Chondrocyte (in vitro differentiated cells): ENCODE measurements around the gene FREY1. TPM values are rescaled to one million over a fixed set of nuclear protein-coding genes. Genes with fewer than 3 reads are reported as not detected.

Experiments
- DNase-seq: peaks from one replicate; pipeline ENCODE4 v3.0.0; 2021; ENCODE audit warnings: mixed read lengths, low spot score
- H3K27ac Mint-ChIP-seq: one replicate; pipeline ENCODE4 v1.8.0; 2021; ENCODE audit warnings: mild to moderate bottlenecking, moderate library complexity, mixed read lengths; ENCODE audit not compliant: unreplicated experiment
- H3K27me3 Mint-ChIP-seq: 2 replicates; pipeline ENCODE4 v1.8.0; 2021; ENCODE audit warnings: low read depth, mixed read lengths
- H3K36me3 Mint-ChIP-seq: 2 replicates; pipeline ENCODE4 v1.8.0; 2021; ENCODE audit warnings: low read depth, mixed read lengths
- H3K4me1 Mint-ChIP-seq: 2 replicates; pipeline ENCODE4 v1.8.0; 2021; ENCODE audit warnings: low read depth, mild to moderate bottlenecking, mixed read lengths
- H3K4me3 Mint-ChIP-seq: one replicate; pipeline ENCODE4 v1.8.0; 2021; ENCODE audit warnings: mild to moderate bottlenecking, moderate library complexity, mixed read lengths; ENCODE audit not compliant: unreplicated experiment
- H3K9me3 Mint-ChIP-seq: 2 replicates; pipeline ENCODE4 v1.8.0; 2021; ENCODE audit warnings: low read depth, mixed read lengths
- CTCF ChIP-seq: fragments of 200-600 bp; sonication (generic); IDR thresholded peaks from 2 replicates; pipeline ENCODE4 v1.5.0; 2021; ENCODE audit warnings: antibody characterized with exemption, mild to moderate bottlenecking, moderate library complexity
- total RNA-seq: library from RNA; stranded (reverse); gene quantifications from 3 replicates; pipeline ENCODE4 v1.2.1, GENCODE V29; 2021

FREY1 gene
- total RNA-seq, 1 donor from 2014 or later, result 0.80 TPM

DNA sequence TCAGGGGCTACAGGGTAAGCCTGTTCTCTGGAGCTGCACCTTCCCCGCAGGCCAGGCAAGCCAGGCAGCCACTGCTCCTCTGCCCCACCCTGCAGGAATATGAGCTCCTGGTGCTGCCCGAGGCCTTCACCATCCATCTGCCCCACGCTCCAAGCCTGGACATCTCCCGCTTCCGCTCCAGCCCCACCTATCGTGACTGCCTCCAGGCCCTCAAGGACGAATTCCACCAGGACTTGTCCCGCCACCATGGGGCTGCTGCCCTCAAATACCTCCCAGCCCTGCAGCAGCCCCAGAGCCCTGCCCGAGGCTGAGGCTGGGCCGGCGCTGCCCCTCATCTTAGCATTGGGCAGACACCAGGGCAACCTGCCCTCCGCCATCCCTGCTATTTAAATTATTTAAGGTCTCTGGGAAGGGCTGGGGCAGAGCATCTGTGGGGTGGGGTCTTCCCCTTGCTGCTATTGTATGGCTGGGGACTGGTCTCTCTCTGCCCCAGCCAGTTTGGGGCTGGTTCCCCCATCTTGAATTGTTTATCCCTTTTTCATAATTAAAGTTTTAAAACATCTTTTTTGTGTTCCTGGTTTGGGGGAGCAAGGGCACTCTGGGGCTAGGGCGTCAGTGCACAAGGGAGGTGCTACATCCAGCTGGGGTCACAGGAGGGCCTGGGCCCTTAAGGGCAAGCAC lies 21.6 kb upstream of the FREY1 start:
- DNase-seq, result no peak
- TF ChIP-seq CTCF, result no peak
- peaks cover 18% of the 10 kb centered on the region for H3K27me3 Mint-ChIP-seq
- H3K9me3 Mint-ChIP-seq, result no peaks in the 10 kb centered on the region
- H3K36me3 Mint-ChIP-seq, result peaks cover 15% of the 10 kb centered on the region
- peaks cover 6% of the 10 kb centered on the region for H3K4me1 Mint-ChIP-seq
- no peak overlapping the region for H3K27ac Mint-ChIP-seq
- no peak overlapping the region for H3K4me3 Mint-ChIP-seq

DNA sequence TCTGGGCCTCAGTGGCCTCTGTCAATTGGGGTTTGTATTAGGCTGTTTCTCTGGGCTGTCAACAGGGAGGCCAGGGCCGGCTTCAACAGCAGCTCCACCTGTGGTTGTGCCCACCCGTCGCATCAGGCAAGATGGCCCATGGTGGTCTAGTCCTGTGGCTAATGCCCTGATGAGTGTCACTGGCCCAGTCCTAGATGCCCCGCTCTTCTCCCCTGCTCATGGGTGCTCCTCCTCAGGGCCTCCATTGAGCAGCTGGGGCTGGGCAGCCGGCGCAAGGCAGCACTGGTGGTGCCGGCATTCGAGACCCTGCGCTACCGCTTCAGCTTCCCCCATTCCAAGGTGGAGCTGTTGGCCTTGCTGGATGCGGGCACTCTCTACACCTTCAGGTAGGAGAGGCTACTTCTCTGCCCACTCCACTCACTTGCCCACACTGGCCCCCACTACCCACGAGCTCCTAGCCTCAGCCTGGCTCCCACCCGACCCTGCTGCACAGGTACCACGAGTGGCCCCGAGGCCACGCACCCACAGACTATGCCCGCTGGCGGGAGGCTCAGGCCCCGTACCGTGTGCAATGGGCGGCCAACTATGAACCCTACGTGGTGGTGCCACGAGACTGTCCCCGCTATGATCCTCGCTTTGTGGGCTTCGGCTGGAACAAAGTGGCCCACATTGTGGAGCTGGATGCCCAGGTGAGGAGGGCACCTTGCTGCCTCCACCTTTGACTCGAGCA lies 20.8 kb upstream of the FREY1 start:
- H3K4me1 Mint-ChIP-seq, result peaks cover 10% of the 10 kb centered on the region
- no peak overlapping the region for H3K27ac Mint-ChIP-seq
- DNase-seq, result no peak
- peaks cover 13% of the 10 kb centered on the region for H3K36me3 Mint-ChIP-seq
- peaks cover 23% of the 10 kb centered on the region for H3K27me3 Mint-ChIP-seq
- H3K9me3 Mint-ChIP-seq, result no peaks in the 10 kb centered on the region
- H3K4me3 Mint-ChIP-seq, result no peak overlapping the region
- TF ChIP-seq CTCF, result no peak

- H3K4me3 Mint-ChIP-seq, result no peak overlapping the region
- peaks cover 23% of the 10 kb centered on the region for H3K27me3 Mint-ChIP-seq
- H3K27ac Mint-ChIP-seq, result no peak overlapping the region
- DNase-seq, result no peak
- H3K4me1 Mint-ChIP-seq, result peaks cover 10% of the 10 kb centered on the region
- H3K36me3 Mint-ChIP-seq, result peaks cover 13% of the 10 kb centered on the region
- H3K9me3 Mint-ChIP-seq, result no peaks in the 10 kb centered on the region
- TF ChIP-seq CTCF, result no peak
Measured at GRCh38 chr11:45927332-45927683, 20.2 kb upstream of the FREY1 start.

DNA sequence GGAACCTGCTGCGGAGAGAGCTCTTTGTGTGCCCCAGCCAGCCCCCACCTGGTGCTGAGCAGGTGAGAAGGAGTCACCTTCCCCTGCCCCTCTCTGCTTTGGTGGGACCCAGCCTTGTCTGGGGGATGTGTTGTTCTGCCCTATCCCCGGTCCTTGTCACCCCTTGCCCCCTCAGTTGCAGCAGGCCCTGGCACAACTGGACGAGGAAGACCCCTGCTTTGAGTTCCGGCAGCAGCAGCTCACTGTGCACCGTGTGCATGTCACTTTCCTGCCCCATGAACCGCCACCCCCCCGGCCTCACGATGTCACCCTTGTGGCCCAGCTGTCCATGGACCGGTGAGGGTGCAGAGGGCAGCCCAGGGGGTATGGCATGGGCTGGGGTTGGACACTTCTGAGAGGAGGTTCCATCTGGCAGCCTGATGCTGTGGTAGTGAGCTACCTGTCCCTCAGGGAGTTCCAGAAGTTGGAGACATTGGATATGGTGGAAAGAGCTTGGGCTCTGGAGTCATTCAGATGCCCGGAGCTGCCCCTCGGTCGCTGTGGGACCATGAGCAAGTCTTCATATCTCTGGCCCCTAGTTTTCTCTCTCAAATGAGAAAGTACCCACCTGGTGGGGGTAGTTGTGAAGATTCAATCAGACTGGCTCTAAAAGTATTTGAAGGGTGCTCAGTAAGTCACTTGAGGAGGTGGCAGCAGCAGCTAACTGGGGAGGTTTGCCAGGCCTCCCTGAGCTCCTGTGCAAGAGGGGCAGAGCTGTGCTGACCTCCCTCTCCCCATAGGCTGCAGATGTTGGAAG lies 19.7 kb upstream of the FREY1 start:
- Mint-ChIP-seq H3K9me3 (no peaks in the 10 kb centered on the region), H3K27me3 (peaks cover 23% of the 10 kb centered on the region), H3K4me1 (peaks cover 10% of the 10 kb centered on the region), H3K36me3 (peaks cover 8% of the 10 kb centered on the region), H3K4me3 (no peak overlapping the region), H3K27ac (no peak overlapping the region)
- no peak for DNase-seq
- TF ChIP-seq CTCF, result no peak

DNA sequence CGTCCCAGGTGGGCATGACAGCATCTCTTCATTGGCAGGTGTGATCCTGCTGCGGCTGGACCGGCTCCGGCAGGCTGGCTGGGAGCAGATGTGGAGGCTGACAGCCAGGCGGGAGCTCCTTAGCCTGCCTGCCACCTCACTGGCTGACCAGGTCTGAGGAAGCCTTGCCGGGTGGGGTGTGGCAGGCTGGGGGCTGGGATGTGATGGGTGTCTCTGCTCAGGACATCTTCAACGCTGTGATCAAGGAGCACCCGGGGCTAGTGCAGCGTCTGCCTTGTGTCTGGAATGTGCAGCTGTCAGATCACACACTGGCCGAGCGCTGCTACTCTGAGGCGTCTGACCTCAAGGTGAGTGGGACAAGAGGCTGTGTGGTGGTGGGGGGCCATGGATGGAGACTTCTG lies 18.9 kb upstream of the FREY1 start:
- Mint-ChIP-seq H3K4me1 (peaks cover 14% of the 10 kb centered on the region), H3K36me3 (peaks cover 5% of the 10 kb centered on the region), H3K9me3 (no peaks in the 10 kb centered on the region), H3K27me3 (peaks cover 28% of the 10 kb centered on the region), H3K4me3 (no peak overlapping the region), H3K27ac (no peak overlapping the region)
- TF ChIP-seq CTCF, result no peak
- DNase-seq, result no peak
